HuH-7.5 (cell line): ENCODE data around the gene PLPP7.
"Not testable (repeated sequence)": the region's sequence is repeated elsewhere in the genome, so short reads cannot be mapped to it uniquely, and the experiment has no call there.

Source experiments
- DNase-seq: peaks from one replicate; pipeline ENCODE4 v3.0.0; 2011; ENCODE audit warnings: low spot score

PLPP7 gene

DNA sequence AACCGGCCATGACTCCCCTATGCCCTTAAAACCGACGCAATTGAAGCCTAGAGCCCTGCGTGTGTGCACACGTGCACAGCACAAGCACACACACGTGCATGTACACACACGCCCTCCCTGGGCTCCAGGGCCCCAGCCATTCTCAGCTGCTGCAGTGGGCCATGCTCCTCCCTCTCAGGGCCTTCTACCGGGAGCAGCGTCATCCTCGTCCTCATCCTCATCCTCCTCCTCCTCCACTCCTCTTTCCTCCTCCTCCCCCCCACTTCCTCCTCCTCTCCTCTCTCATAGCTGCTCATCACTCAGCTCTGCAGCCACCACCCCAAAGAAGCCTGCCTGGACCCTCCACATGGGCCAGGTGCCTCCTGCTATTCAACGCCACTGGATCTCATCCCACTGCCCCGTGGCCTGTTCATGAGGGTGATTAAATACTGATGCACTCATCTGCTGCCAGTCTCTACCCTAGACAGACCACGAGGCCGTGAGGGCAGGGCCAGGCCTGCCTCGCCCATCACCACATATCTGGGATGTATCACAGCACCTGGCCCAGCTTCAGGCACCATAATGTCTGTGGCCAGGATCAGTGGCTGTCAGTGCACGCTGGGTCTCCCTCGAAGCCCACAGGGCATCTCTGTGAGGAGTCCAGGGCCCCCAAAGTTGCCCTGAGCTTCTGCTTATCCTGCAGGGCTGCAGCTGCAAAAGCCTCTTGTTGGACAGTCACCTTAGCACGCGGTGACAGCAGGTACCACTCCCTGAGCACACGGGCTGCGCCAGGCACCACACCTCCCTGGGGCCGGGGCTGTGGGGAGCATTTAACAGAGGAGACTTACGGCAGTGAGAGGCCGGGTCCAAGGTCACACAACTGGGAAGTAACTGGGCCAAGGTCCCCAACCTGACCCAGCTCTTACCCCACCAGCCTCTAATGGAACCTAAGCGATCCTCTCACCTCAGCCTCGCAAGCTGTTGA, 23.0 kb upstream of the PLPP7 start:
- DNase-seq: no peak

DNA sequence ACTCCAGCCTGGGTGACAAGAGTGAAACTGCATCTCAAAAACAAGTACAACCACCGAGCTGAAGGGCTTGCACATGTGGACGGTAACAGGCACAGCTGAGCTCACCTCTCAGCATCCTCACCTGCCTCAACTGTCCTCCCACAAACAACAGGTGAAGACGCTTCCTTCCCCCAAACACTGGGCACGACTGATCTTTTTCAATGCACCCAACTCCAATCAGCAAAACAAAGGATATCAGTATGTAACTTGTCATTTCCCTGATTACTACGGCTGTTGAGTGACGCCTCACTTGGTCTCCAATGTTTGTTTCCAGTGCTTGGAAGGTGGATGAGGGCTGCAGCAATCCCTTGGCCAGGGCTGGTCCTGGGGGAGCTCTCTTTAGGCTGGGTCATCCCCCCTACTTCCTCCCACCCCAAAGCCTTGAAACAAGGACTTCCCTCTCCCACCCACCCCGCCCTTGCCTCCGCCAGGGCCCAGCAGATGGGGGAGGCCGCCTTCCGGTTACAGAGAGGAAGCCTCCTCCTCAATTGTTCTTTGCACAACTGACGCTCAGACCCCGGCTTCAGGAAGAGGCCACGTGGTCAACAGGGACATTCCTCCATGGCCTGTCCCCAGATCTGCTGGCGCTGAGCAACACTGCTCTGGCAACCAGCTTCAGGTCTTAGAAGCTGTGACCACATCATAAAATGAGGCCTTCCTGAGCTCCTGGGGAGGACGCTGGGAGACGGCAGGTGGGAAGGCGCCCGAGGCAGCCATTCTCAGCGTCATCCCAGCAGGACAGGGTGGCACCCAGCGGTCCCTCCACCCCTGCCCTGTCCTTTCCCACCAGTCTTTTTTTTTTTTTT, 19.1 kb upstream of the PLPP7 start:
- DNase-seq: no peak

DNA sequence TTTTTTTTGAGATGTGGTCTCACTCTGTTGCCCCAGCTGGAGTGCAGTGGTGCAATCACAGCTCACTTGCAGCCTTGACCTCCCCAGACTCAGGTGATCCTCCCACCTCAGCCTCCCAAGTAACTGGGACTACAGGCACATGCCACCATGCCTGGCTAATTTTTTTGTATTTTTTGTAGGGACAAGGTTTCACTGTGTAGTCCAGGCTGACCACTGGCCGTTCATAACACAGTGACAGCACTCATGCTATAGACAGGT, 18.6 kb upstream of the PLPP7 start:
- DNase-seq: not testable (repeated sequence)

DNA sequence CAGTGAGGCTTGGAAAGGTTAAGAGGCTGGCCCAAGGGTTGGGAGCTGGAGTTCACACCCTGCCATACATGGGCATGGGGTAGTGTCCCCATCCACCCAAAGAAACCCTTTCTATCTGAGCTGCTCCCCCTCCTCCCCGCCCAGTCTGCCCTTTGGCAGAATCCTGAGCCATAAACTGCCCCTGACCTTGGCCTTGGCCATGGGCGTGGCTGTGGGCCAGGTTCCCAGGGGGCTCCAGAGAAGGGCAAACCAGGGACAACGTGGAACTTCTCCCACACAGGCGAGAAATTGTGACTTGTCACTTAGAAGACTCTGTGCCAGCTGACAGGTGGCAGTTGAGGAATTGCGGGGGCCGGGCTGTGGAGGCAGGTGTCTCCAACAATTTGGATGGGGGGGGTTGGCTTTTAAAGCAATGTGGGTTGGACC, 18.0 kb upstream of the PLPP7 start:
- no peak for DNase-seq

DNA sequence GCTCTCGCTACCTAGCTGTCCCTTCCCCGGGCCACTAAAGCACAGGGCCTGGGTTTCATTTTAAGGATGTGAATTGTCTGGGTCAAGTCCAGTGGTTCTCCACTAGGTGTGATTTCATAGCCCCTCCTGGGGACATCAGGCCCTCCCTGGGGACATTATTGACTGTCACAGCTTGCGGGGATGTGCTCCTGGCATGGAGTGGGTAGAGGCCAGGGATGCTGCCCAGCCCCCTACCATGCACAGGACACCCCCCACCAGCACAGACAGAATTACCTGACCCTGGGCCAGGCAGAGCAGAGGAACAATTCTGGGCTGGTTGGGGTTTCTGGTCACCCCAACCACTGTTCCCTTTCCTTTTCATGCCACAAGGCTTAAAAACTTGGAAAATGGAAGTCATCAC, 17.3 kb upstream of the PLPP7 start:
- no peak for DNase-seq

DNA sequence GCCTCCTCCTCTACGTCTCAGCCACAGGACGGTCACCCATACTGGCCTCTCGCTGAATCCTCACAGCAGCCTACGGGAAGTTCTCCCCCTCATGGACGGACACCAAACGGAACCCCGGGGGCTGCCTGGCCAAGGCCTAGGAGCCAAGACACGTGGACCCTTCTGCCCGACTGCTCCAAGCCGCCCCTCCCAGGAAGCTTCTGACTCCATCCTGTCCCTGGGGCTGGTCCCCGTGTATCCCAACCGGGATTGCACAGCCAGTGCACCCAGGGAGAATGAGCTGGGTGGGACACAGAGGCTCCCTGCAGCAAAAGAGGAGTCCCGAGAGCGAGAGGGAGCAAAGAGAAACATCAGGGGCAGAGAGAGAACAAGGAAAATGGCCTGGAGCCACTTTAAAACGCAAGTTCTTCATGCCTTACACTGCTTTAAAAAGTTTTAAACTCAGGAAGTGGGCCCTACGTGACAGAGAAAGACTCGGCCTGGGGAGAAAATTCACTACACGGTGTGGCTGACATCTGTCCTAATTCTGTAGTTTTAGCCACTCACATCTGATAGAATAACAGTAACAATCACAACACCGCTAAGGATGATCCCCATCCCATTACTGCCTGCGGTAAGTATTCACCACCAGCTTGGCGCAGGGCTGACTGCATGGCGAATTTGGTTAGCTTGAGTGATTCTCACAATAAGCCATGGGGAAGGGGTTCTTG, 16.2 kb upstream of the PLPP7 start:
- DNase-seq: no peak

DNA sequence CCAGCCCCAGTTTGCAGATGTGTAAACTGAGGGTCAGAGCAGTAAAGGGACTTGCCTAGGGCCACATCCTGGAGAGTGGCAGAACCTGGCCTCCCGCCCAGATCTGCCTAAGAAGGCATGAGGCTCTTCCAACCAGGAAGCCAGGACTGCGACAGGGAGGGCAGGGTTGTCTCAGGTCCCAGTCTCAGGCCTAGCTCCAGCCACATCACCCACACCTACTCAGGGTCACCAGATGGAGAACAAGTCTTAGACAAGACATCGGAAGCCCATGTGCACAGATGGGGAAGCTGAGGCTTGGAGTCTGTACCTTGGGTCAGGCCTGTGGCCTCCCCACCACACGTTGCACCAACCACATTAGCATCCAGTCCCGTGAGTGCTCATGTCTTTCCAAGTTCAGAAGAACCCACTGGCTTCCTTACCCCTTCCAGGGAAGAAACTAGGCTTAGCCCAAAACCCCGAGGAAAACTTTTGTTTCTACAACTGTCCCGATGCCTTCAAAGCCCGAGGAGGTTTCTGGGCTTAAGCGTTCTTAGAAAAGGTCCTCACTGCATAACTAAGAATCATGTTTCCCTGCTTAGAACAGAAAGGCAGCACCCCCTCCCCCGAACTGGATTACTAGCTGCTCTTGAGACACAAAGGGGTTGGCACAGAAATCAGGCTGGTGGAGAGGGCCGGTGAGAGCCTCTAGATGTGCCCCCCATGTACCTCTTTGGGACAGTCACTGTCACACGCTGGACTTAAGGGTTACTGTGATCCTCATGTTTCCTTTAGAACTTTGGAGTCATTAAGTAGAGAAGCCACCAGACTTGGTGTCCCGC, 15.5 kb upstream of the PLPP7 start:
- DNase-seq: no peak

DNA sequence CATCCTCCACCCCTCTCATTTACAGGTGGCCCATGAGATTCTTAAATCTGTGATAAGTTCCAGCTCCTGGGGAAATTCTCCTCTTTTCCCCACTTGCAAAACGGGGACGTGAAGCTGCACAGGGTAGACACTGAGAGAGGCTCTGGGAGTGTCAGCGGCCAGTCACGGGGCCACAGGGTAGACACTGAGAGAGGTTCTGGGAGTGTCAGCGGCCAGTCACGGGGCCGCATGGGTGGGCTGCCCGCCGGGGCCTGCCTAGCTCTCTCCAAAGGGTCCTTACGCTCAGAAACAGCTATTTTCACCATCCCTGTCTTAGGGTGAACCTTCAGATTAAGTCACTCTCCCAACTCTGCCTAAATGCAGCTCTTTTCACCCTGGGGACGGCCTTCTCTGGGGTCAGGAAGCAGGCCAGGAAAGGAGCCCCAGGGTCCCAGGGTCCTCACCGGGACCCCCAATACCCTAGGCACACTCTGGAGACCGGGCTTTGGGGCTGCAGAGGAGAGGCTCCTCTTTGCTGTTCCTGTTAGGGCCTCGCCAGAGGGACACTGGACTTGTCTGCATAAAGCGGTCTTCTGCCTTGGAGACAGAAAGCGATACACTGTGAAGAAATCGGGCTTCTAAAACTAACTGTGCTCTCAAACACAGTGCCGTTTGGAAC, 14.7 kb upstream of the PLPP7 start:
- DNase-seq: no peak

DNA sequence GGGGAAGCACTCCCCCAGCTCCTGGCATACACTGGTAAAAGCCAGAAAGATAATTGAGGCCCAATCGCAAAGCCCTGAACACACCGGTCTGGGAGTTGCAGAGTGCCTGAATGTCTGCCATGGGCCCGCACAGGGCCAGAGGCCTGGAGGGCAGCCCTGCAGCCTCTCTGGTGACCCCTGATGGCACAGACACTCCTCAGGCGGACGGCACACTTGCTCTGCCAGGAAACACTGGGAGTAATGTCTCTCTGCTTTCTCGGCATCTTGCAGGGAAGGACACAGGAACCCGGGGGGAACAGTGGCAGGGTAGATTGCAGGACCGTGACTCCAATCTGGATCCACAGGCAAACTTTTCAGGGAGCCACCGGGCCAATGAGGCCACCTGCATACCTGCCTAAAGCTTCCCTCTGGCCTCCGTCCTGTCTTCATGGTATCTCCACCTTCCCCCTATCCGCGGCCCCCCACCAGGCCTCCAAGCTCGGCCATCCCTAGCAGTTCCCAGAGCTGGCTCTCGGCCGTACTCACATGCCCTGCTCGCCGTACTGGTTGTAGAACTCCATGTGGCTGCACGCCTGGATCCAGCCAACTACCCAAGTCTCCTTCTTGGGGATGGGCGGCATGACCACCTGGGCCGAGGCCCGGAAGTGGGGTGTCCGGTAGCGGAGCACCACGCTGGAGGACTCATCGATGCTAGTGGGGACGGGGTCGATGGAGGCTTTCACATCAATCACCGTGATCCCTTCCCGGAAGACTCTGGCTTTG, 14.0 kb upstream of the PLPP7 start:
- peak; percentile 57 for DNase-seq

DNA sequence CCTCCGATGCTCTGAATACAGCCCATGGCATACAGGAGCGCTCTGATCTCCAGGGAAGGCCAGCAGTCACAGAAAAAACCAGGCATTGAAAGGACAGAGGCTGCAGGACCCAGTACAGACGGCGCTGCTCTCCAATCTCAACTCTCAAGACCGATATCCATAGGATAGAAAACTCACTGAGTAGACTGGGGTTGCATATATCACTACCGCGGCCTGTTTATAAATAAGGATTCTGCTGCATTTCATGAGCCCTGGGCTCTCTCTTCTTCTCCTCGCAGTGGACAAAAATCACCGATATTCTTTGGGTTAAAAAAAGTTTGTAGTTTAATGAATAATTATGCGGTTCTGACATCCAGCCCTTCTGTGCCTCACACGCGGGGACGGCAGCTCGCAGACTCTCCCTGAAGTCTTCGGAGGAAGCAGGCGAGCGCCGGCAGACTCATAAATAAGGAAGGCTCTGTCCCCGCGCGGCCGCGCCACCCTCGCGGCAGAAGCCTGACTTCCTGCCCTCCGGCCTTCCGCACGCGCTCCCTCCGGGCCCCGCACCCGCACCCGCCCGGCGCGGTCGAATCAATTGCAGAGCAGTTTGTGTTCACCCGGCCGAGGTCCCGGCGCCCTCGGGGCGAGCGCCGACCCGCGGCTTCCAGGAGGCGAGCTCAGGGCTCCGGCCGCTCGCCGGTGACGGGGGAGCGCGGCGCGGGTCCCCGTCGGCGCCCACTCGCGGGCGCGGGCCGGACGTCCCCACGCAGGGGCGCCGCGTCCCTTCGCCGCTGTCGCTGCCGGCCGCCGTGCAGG, 13.2 kb upstream of the PLPP7 start, which contains the start of gene FAM78A:
FAM78A (minus strand) TSS at position 417 of the 795 bp plus-strand sequence; CDS start at position 86, 331 bp downstream.
- peak; percentile 82 for DNase-seq

DNA sequence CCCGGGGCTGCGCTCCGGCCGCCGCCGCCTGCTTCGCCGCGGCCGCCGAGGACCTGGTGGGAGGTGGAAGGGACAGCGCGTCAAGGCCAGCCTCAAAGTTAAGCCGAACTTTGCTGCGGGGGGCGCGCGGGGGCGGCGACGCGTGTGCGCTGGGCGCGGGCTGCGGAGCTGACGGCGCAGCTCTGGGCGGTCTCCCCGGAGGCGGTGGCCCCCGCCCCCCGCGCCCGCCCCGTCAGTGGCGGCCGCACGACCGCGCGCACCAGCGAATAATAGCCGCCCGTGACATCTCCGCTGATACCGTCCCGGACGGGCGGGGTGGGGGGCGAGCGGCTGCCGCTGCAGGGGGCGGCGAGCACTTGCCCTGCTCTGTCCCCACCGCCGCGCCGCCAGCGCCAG, 12.6 kb upstream of the PLPP7 start:
- DNase-seq: peak; percentile 64

DNA sequence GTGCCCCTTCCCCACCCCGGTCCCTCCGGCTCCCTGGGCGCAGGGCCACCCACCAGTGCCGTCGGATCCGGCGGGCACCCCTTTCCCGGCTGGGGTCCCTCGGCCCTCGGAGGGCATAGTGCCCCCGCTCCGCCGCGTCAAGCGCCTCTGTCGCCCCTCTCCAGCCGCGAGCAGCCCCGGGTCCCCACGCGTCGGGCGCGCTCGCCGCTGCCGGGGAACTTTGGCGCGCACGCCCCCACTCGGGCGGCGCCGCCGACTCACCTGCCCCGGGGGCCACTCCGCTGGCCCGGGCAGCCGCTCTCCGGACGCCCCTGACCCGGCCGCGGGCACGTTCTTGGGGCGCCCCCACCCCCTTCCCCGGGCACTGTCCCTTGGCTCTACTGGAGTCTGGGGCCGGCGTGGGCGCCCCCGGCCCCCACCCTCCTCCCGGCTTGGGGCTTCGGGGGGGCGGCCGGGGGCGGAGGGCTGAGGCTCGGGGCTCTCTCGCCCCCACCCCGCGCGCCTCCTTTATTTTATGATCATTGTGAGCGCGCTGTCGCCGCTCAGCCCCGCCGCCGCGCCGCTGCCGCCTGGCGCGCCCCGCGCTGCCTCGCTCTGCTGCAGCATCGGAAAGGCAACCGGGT, 12.1 kb upstream of the PLPP7 start:
- peak; percentile 63 for DNase-seq

DNA sequence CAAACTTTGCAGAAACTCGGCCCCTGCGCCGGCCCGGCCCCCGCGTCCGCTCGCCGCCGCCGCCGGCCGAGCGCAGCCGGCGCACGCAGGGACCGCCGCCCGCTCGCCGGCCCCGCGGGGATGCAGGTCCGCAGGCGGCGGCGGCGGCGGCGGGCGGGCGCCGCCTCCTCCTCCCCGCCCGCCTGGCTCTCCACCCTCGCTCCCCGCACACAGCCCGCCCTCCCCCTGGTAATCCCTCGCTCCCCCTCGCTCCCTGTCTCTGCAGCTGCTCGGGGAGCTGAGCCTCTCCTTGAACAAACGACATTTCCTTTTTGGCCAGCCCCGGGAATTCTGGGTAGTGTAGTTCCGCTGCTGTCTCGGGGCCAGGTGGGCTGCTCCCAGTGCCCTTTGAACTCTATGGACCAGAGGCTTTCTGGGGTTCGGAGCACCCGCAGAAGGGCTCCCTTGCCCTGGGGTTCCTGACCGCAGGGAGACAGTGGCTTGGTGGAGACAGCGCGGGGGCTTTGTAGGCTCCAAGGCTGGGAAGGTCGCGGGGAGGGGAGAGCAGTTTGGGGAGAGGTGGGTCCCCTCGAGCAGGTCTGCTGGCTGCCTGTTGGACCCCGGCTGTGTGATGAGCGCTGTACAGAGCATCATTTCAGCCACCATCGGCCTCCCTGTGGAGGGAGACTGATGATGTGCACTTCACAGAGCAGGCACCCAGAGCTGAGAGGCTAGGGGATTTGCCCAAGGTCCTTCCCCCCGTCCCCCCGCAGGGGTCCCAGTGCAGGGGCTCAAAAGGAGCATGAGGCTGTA, 11.4 kb upstream of the PLPP7 start:
- DNase-seq: peak; percentile 100

DNA sequence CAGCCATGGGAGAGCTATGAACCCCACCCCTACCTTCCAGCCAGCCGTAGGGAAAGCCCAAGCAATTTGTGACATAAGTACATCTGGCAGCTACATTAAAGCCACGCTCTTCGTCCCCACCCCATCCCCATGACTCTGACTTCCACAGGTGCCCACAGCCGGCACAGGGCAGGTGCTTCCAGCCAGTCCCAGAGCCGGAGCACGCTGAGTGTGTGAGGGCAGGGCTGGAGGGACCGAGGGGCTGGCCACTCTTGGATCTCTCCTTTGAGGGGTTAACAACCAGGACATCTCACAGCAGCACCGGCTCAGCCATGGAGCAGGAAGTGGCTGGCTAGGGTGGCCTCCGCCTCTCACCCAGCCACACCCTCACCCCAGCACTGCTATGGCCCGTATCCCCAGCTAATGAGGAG, 10.8 kb upstream of the PLPP7 start:
- DNase-seq: no peak

DNA sequence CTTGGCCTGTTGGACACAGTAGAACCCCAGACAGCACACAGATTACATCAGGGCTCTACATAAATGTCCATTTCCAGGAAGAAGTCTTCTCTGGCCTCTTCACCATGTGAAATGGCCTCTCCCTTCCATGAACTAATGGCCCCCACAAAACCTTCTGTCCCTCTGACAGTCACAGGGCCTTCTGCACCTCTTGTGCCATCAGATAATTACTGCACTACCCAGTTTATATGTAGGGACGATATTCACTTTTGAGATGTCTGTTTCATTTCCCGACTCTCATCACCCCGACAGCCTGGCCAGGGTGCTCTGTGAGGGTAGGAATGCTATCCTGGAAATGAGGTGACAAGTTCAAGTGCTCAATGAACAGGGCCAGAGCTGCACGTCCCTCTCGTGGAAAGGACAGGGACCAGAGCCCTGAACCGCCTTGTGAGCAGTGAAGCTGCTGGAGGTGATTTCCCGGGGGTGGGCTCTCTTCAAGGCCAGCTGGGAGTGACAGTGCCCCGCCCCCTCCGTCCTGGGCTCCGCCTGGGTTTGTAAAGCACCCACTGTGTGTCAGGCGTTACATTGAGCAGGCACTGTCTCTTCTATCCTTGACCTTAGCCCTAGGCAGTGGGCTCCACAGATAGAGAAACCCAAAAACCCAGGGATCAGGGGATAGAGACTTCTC, 10.2 kb upstream of the PLPP7 start:
- DNase-seq: no peak

DNA sequence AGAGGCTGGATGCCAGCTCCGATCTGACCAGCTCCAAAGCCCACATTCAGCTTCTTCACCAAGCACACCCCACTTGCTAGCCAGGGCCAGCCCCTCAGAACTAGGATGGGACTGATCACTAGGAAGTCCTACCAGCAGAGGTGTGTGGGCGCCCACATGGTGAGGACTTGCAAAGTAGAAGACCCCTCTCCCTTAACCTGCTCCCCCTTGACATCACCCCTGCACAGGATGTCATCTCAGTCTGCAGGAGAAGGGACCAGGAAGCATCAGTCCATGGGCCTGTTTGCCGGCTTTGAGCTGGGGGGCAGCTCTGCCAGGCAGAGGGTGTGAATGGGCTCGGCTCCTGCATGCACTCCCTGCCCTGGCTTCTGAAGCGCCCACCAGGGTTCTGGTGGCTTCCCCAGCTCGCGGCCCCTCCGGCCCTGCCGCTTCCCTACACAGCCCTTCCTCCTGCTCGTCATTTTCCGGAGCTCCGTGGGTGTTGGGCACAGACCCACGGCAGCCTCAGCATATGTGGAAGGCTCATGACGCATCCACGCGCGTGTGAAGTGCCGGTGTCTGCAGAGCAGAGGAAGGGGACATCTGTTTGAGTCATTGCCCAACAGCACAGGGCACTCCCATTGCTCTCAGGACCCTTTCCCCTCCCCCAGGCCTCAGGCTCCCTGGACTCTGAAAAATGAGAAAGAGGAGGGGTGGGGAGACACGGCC, 9.5 kb upstream of the PLPP7 start:
- no peak for DNase-seq

DNA sequence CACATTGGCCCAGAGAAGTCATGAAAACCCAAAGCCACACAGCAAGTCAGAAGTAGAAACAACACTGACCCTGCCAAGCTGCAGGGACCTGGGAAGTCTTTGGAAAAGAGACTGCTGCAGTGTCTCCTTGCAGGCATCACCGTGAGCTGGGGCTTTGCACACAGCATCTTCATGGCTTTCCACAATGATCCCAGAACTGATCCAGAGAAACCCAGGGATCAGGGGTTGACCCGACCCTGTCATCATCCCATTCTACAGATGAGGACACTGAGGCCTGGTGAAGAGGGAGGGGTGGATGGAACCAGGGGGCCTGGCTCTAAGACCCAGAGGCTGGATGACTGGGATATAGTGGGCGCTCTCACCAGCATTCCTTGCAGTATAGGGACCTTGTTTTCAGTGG, 8.9 kb upstream of the PLPP7 start:
- DNase-seq: no peak
